Measurements from ENCODE around the gene ZBTB48. TPM values are rescaled to one million over a fixed set of nuclear protein-coding genes. Genes with fewer than 3 reads are reported as not detected.
"Not testable (repeated sequence)": the region's sequence is repeated elsewhere in the genome, so short reads cannot be mapped to it uniquely, and the experiment has no call there.

The ZBTB48 gene
- total RNA-seq, 1 donor from 2014 or later, result 18.9 TPM

DNA sequence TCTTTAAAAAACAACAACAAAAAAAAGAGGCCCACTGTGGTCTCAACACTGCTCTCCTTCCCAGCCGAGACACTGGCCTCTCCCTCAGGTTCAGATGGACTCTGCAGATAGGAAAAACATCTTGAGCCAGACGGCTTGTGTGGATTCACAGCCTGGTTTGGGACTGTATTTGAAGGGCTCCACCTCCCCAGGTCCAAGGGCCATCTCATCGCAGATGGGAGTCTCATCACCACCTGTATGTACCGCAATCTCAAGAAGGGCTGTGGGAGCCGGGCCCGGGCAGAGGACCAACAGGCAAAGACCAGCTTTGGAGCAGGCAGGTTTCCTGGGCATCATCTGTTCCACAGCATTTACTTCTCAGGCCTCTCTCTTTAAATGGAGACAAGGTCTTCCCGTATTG lies 10.3 kb downstream of the ZBTB48 start:
- no peak for DNase-seq (ENCODE audit: low spot score)

DNA sequence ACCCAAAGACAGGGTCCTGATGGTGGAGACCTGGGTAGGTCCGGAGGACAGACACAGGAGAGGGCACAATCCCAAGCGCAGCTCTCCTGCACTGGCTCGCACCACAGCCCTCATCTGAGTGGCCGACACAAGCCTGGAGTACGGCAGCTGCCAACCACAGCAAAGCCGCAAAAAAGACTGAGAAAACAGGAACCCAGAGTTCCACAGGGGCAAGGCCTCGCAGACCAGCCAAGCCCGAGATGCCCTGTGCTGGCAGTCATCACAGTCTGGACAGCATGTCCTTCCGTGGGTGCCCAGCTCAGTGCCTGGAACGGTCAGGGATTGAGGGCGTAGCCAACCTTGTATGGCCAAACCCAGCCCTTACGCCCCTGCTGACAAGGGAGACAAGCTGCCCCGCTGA lies 11.4 kb downstream of the ZBTB48 start:
- no peak for DNase-seq (ENCODE audit: low spot score)

DNA sequence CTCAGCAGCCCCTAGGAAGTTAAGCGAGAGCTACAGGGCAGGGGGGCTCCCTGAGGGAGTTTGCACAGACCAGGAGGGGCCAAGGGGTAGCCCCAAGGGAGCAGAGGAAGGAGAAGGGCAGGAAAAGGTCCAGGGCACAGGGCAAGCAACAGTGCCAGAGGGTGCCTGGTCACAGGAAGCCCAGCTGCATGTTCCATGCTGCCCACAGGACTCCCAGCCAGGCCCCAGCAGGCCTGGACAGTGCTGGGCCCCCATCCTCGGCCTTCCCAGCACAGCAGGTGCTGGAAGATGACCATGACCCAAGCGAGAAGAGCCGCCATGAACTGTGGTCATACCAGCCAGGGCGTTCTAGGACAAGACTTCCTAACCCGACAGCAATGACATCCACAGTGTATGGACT lies 11.8 kb downstream of the ZBTB48 start:
- no peak for DNase-seq (ENCODE audit: low spot score)

- no peak for DNase-seq (ENCODE audit: low spot score)
Observed at GRCh38 chr1:6592441-6592840, 12.6 kb downstream of the ZBTB48 start.

- DNase-seq (ENCODE audit: low spot score), result no peak
Observed at GRCh38 chr1:6592865-6593593, 13.2 kb downstream of the ZBTB48 start.

GRCh38 chr1:6593810-6594209 lies 14.0 kb downstream of the ZBTB48 start:
- no peak for DNase-seq (ENCODE audit: low spot score)

DNA sequence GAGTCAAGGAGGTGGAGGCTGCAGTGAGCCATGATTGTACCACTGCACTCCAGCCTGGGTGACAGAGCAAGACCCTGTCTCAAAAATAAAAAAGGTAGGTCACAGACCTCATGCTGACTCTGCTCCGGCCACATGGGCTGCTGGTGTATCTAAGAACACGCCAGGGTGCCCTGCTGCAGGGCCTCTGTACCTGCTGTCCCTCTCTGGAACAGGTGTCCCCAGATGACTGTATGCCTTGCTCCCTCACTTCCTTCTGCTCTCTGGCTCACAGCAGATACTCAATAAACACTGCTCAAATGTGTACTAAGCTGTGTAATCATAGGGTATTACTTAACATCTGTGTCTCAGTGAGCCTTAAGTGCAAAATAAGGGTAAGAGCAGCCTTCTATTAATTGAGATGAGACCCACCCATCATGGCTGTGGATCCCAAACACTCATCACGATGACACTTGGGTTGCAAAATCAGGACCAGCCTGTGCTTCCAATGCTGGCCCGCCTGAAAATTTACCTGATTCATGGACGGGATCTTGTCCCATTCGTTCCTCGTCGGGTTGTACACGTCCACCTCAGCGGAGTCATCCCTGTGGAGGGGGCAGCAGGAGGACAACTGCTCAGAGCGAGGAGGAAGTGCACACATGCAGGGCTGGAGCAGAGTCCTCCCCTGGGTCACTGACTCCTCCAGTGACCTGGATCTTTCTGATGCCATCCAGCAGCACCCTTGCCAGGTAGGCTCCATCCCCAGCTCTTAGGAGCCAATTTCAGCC lies 15.4 kb downstream of the ZBTB48 start:
- no peak for DNase-seq (ENCODE audit: low spot score)

DNA sequence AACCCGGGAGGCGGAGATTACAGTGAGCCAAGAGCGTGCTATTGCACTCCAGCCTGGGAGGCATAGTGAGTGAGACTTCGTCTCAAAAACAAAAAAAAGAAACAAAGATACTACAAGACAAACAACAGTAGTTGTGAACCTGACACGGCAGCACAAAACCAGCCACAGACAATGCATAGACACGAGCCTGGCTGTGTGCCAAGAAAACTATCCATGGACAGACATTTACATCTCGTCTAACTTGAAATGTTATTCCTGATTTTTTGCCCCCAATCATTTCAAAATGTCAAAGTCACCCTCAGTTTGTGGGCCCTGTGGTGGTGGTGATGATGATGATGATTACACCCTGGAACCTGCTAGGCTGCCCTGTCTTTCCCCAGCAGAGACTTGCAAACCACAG lies 16.6 kb downstream of the ZBTB48 start:
- no peak for DNase-seq (ENCODE audit: low spot score)

- DNase-seq (ENCODE audit: low spot score), result no peak
Observed at GRCh38 chr1:6596886-6597776, 17.3 kb downstream of the ZBTB48 start.

GRCh38 chr1:6597777-6598131 lies 18.0 kb downstream of the ZBTB48 start:
- no peak for DNase-seq (ENCODE audit: low spot score)

DNA sequence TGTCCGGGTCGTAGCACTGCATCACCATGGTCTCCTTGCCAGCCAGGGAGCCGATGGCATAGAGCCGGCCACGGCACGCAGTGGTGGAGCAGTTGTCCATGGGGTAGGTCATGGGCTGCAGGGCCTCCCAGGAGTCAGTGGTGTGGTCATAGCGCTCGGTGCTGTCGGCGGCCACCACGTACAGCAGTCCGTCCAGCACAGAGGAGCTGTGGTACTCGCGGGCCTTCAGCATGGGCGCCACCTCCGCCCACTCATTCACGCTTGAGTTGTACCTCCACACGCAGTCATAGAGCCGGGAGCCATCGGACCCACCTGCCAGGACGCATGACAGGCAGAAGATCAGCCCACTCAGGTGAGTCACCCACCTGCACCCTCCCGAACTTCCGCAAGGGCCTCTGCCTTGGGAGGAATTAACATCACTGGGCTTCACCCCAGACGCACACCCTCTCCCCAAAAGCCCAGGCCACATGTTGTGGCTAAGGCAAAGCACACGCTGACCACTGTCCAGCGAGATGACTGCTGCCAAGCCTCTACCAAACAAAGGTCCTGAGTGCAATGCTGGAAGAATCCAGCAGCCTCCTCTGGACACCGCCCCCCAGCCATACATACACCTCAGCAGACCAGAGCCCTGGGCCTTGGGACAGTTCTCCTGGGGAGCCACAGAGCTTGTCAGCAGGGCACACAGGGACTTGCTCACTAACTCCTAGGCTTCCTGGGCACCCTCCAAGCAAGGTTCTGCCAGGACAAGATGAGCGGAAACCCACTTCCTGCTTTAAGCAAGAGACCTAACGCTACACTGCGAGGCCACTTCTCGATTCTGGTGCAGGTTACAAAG lies 19.6 kb downstream of the ZBTB48 start:
- DNase-seq (ENCODE audit: low spot score), result no peak

- not testable (repeated sequence) for DNase-seq (ENCODE audit: low spot score)
Observed at GRCh38 chr1:6599991-6600390, 20.2 kb downstream of the ZBTB48 start.

GRCh38 chr1:6600410-6601048 lies 20.7 kb downstream of the ZBTB48 start:
- no peak for DNase-seq (ENCODE audit: low spot score)

DNA sequence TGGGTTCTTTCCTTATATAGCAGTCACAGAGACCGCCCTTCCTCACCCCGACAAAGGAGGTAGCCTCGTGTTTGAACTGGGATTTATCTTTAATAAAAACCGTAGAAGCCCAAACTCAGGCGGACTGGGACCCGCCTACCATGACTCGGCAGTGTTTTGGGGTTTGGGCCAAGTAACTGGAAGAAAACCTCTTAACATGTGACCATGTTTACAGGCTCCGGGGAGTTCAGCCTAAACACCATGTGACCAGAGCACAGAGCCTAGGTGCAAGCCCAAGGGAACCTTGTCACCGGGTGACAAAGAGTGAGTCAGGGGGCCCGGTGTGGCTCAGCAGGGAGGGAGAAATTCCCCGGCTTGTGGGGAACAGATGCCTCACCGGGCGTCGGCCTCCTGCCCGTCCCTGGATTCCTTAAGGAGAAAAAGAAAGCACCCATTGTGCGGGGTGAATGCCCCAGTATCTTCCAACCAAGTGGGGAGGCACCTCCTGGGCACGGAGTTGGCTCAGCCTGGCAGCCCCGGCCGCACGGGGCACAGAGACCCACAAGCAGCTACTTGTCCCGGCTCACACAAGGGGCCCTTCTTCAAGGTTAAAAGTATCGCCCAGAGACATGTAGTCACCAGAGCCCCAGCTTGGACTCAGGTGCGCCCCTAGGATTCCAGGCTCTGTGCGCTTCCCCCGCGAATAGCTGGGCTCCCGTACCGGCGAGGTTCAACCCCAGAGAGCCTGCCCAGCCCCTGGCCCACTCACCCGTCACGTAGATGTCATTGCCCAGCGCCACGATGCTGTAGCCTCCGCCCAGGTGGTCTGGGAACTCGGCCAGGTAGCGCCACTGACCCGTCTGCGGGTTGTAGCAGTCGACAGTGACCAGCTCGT lies 21.5 kb downstream of the ZBTB48 start:
- no peak for DNase-seq (ENCODE audit: low spot score)

- DNase-seq (ENCODE audit: low spot score), result no peak
Observed at GRCh38 chr1:6601923-6602668, 22.3 kb downstream of the ZBTB48 start.

DNA sequence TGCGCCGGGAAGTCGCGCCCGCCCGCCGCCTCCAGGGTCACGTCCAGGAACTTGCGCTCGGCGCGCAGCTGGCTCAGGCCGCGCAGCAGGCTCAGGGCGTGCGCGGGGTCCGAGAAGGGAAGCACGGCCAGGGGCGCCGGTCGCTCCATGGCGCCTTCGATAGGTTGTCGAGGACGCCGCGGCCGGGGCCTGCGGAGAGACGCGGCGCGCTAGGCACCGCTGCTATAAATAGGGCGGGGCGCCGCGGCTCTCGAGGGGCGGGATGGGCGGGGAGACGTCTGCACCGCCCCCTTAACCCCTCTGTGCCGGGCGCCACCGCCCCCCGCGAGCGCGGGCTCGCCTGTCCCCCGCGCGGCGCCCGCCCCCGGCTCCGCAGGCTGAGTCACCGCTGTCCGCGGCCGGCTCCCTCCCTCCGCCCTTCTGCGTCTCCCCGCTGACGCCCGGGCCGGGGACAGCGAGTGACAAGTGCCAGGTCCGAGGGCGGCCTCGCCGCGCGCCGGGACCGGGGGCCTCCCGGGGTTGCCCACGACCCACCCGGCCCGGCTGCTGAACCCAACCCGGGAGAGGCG lies 23.0 kb downstream of the ZBTB48 start, which contains the start of gene KLHL21:
Gene KLHL21, minus strand, starts transcription at position 201 of the 569 bp plus-strand sequence. Its CDS starts 52 bp downstream, at position 149.
- DNase-seq (ENCODE audit: low spot score), result peak; percentile 98

DNA sequence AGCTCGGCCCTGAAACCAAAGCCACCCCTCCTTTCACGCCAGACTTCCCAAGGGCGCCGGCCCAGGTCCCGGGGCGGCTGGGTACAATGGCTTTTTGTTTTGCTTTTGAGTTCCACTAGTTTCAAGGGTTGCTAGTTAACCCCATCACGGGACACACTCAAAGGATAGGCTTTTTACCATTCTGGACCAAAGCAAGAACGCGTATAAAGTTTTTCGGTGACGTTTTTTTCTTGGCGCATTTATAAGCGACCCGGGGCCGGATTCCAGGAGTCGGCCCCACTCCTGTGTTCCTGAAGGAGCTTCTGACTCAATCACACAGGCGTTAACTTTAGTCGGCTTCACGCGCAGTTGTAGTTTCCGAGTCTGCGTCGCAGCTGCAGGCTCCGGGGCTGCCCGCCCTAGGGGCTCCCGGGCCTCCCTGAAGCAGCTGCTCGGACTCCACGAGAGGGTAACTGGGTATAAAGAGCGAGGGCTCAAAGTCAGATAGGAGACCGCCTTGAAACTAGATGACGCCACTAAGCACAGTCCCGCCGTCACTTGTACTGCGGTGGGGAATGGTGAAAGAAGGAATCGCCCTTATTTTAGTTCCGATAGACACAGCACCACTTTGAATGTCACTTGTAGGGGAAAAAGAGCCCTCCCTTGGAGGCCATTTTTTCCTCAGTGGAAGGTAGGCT lies 23.6 kb downstream of the ZBTB48 start:
- no peak for DNase-seq (ENCODE audit: low spot score)

Measured in mesenteric fat pad (tissue), 1 donor.